ENCODE results near the gene MFAP3L. TPM values are rescaled to one million over a fixed set of nuclear protein-coding genes. Genes with fewer than 3 reads are reported as not detected.

Gene MFAP3L
- total RNA-seq, 6 experiments from 2014 or later = 0.94 to 6.4 (median 2.1) TPM

DNA sequence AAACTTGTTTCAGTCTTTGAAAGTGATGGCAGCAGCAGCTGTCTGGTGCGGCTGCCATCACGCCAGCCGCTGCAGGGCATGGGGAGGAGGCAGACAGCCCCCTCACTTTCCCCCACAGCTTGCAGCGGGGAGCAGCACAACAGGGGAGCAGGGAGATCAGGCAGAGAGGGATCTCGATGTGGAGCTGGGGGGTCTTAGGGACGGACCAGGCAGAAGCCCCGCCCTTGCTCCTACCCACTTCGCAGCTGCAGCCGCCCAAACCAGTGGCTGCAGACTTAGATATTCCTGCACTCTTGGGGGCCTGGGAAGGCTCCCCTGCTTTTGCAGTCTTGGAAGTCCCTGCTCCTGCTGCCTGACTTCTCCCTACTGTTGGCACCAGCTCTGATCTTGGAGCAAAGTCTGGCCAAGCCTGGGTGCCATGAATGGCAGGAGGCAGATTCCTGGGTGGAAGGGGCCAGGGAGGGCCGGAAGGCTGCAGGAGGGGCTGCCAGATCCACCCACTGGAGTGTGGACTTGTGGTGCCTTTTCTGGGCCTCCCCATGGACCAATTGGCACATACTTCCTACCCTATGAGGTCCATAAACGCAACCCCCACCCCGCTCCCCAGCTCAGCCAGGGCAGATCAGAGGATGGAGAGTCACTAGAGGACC, 14.0 kb upstream of the MFAP3L start:
- no peak for TF ChIP-seq CTCF (IDR thresholded peaks at IDR 0.05)
- no peaks in the 10 kb centered on the region for H3K4me1 Mint-ChIP-seq (ENCODE audit: low read depth)
- H3K27me3 Mint-ChIP-seq (ENCODE audit: insufficient read depth) = peaks cover 27% of the 10 kb centered on the region
- H3K4me3 Mint-ChIP-seq = no peak overlapping the region
- no peak overlapping the region for H3K27ac Mint-ChIP-seq
- H3K36me3 Mint-ChIP-seq (ENCODE audit: low read depth) = no peaks in the 10 kb centered on the region
- DNase-seq = no peak
- no peaks in the 10 kb centered on the region for H3K9me3 Mint-ChIP-seq

GRCh38 chr4:170038769-170039168, 12.6 kb upstream of the MFAP3L start:
- Mint-ChIP-seq H3K36me3 (ENCODE audit: low read depth) (no peaks in the 10 kb centered on the region), H3K4me3 (no peak overlapping the region), H3K27ac (no peak overlapping the region), H3K9me3 (no peaks in the 10 kb centered on the region), H3K4me1 (ENCODE audit: low read depth) (no peaks in the 10 kb centered on the region), H3K27me3 (ENCODE audit: insufficient read depth) (peaks cover 27% of the 10 kb centered on the region)
- TF ChIP-seq CTCF (IDR thresholded peaks at IDR 0.05) = no peak
- DNase-seq = no peak

GRCh38 chr4:170038232-170038631, 12.0 kb upstream of the MFAP3L start:
- Mint-ChIP-seq H3K4me1 (ENCODE audit: low read depth) (no peaks in the 10 kb centered on the region), H3K27me3 (ENCODE audit: insufficient read depth) (peaks cover 24% of the 10 kb centered on the region), H3K36me3 (ENCODE audit: low read depth) (no peaks in the 10 kb centered on the region), H3K4me3 (no peak overlapping the region), H3K27ac (no peak overlapping the region), H3K9me3 (no peaks in the 10 kb centered on the region)
- TF ChIP-seq CTCF (IDR thresholded peaks at IDR 0.05) = no peak
- DNase-seq = no peak

GRCh38 chr4:170037481-170037880, 11.3 kb upstream of the MFAP3L start:
- Mint-ChIP-seq H3K27ac (no peak overlapping the region), H3K36me3 (ENCODE audit: low read depth) (no peaks in the 10 kb centered on the region), H3K4me1 (ENCODE audit: low read depth) (no peaks in the 10 kb centered on the region), H3K9me3 (no peaks in the 10 kb centered on the region), H3K27me3 (ENCODE audit: insufficient read depth) (peaks cover 22% of the 10 kb centered on the region), H3K4me3 (no peak overlapping the region)
- no peak for TF ChIP-seq CTCF (IDR thresholded peaks at IDR 0.05)
- no peak for DNase-seq

- DNase-seq = no peak
- Mint-ChIP-seq H3K27ac (no peak overlapping the region), H3K27me3 (ENCODE audit: insufficient read depth) (peaks cover 25% of the 10 kb centered on the region), H3K9me3 (no peaks in the 10 kb centered on the region), H3K36me3 (ENCODE audit: low read depth) (no peaks in the 10 kb centered on the region), H3K4me3 (no peak overlapping the region), H3K4me1 (ENCODE audit: low read depth) (no peaks in the 10 kb centered on the region)
- no peak for TF ChIP-seq CTCF (IDR thresholded peaks at IDR 0.05)
Measured at GRCh38 chr4:170035845-170036244, 9.7 kb upstream of the MFAP3L start.
